K562 (cell line): ENCODE measurements around the gene OPRL1. TPM values are rescaled to one million over a fixed set of nuclear protein-coding genes. Genes with fewer than 3 reads are reported as not detected.
A peak's percentile ranks its signal among the peaks of the same experiment; 100 is the strongest.

ENCODE experiments used
- ARID3A ChIP-seq: IDR thresholded peaks from 2 replicates; pipeline ENCODE4 v1.6.1; 2012; ENCODE audit warnings: low read depth, low read length, improper control_type of control experiment, borderline replicate concordance
- ATF1 ChIP-seq, 2 experiments: fragments of 450-650 bp in 1 of 2; IDR thresholded peaks; 2 replicates each; pipeline ENCODE4 v1.6.1; 2016; ENCODE audit warnings: missing compliant biosample characterization in 1 of 2, missing genetic modification characterization in 1 of 2
- CTCF ChIP-seq, 3 experiments: IDR thresholded peaks in 2 of 3; conservative IDR thresholded peaks in 1 of 3; 2 replicates each; pipeline ENCODE4 v1.5.1; 2011 to 2012; ENCODE audit warnings: low read length in 3 of 3, mild to moderate bottlenecking in 3 of 3, control low read depth in 2 of 3, improper control_type of control experiment in 1 of 3, inconsistent platforms in 1 of 3, low read depth in 1 of 3, mixed read lengths in 1 of 3, moderate library complexity in 1 of 3; ENCODE audit not compliant: insufficient read depth in 2 of 3
- CTCFL ChIP-seq: IDR thresholded peaks from 2 replicates; pipeline ENCODE4 v1.6.1; 2011; ENCODE audit warnings: borderline replicate concordance, low read depth, mild to moderate bottlenecking, moderate library complexity, low read length; ENCODE audit not compliant: insufficient read depth, poor library complexity, severe bottlenecking
- CXXC5 ChIP-seq: fragments of 250-450 bp; sonication (Bioruptor Pico); IDR thresholded peaks from 2 replicates; pipeline ENCODE4 v1.8.0; 2022; ENCODE audit warnings: inconsistent platforms, mild to moderate bottlenecking, moderate library complexity
- ETV5 ChIP-seq: sonication (generic); formaldehyde crosslinking; IDR thresholded peaks from 2 replicates; pipeline ENCODE4 v1.4.0; 2020; ENCODE audit warnings: low read depth, mild to moderate bottlenecking, missing genetic modification reagents
- FOXM1 ChIP-seq, 2 experiments: fragments of 450-650 bp in 1 of 2; sonication (generic) in 1 of 2; formaldehyde crosslinking in 1 of 2; IDR thresholded peaks; 2 replicates each; pipeline versions ENCODE4 v1.6.1 to v1.9.0; 2017 to 2022; ENCODE audit warnings: low read depth in 2 of 2, mild to moderate bottlenecking in 2 of 2, missing genetic modification reagents in 1 of 2, moderate library complexity in 1 of 2
- HNRNPLL ChIP-seq: fragments of 200-400 bp; formaldehyde crosslinking; IDR thresholded peaks from 2 replicates; pipeline ENCODE4 v1.6.1; 2017; ENCODE audit warnings: low read length, low read depth, mild to moderate bottlenecking; ENCODE audit not compliant: poor library complexity, severe bottlenecking
- KLF13 ChIP-seq: fragments of 450-650 bp; IDR thresholded peaks from 2 replicates; pipeline ENCODE4 v1.6.1; 2016; ENCODE audit warnings: missing genetic modification characterization, low read depth, mild to moderate bottlenecking, missing compliant biosample characterization, moderate library complexity, borderline replicate concordance
- NFE2 ChIP-seq: IDR thresholded peaks from 2 replicates; pipeline ENCODE4 v1.6.1; 2014; ENCODE audit warnings: antibody characterized with exemption, low read depth
- PURB ChIP-seq: sonication (generic); formaldehyde crosslinking; IDR thresholded peaks from 2 replicates; pipeline ENCODE4 v1.9.0; 2021; ENCODE audit warnings: low read depth, mild to moderate bottlenecking, missing genetic modification reagents
- RCOR1 ChIP-seq, 2 experiments: IDR thresholded peaks; 2 replicates each; pipeline ENCODE4 v1.6.1; 2012; ENCODE audit warnings: low read depth in 2 of 2, low read length in 2 of 2, borderline replicate concordance in 1 of 2, improper control_type of control experiment in 1 of 2
- SP1 ChIP-seq: sonication (generic); formaldehyde crosslinking; IDR thresholded peaks from 2 replicates; pipeline ENCODE4 v1.8.1; 2022; ENCODE audit warnings: mild to moderate bottlenecking, missing genetic modification reagents
- SRF ChIP-seq, 2 experiments: fragments of 250-450, 450-650 bp in 1 of 2; sonication (Bioruptor Pico) in 1 of 2; sonication (generic) in 1 of 2; formaldehyde crosslinking; IDR thresholded peaks; 2 replicates each; pipeline versions ENCODE4 v1.5.0 to v1.5.1; 2020 to 2022; ENCODE audit warnings: mild to moderate bottlenecking in 1 of 2, missing genetic modification reagents in 1 of 2
- THRA ChIP-seq: fragments of 450-650 bp; IDR thresholded peaks from 2 replicates; pipeline ENCODE4 v1.6.1; 2017; ENCODE audit warnings: mild to moderate bottlenecking, moderate library complexity
- ZC3H4 ChIP-seq: sonication (generic); formaldehyde crosslinking; IDR thresholded peaks from 2 replicates; pipeline ENCODE4 v1.9.0; 2021; ENCODE audit warnings: missing genetic modification reagents, borderline replicate concordance
- ZNF133 ChIP-seq: fragments of 250-450 bp; sonication (Bioruptor Pico); IDR thresholded peaks from 2 replicates; pipeline ENCODE4 v1.4.0; 2020; ENCODE audit warnings: mild to moderate bottlenecking
- ZNF184 ChIP-seq: sonication (generic); formaldehyde crosslinking; IDR thresholded peaks from 2 replicates; pipeline ENCODE4 v1.5.0; 2020; ENCODE audit warnings: missing genetic modification reagents
- polyA plus RNA-seq, 8 experiments: library from polyadenylated mRNA; depleted of rRNA in 4 of 8; stranded (reverse) in 5 of 8; unstranded in 3 of 8; fragments of >200 nt; fragmentation: Nextera tagmentation in 2 of 8; fragmentation: Illumina TruSeq in 1 of 8; extraction: Ambion mirVana in 2 of 8; extraction: Trizol in 1 of 8; gene quantifications; 2 replicates each; pipeline versions ENCODE4 v1.2.1 to v1.2.3, GENCODE V29; 2011 to 2014; ENCODE audit warnings: inconsistent platforms in 1 of 8, missing spikeins in 1 of 8
- total RNA-seq, 7 experiments: library from RNA; depleted of rRNA in 6 of 7; stranded (reverse); fragments of >200 nt in 6 of 7; fragmentation: Illumina TruSeq in 2 of 7; extraction: Trizol in 2 of 7; gene quantifications; 2 replicates each; pipeline versions ENCODE4 v1.2.1 to v1.2.3, GENCODE V29; 2011 to 2021; ENCODE audit warnings: low replicate concordance in 1 of 7

The OPRL1 gene
- total and polyA plus RNA-seq, 9 of the 15 experiments (the other 6 are each of a cell fraction or from before 2014, with no cell fraction given) = 0.06 to 0.33 (median 0.11) TPM; not detected in 2

GRCh38 chr20:64050261-64051032 is 29.4 kb upstream of the OPRL1 start (continued):
- TF ChIP-seq THRA = no peak
- TF ChIP-seq ZNF133 (CRISPR knock-in tag) = no peak
- TF ChIP-seq SP1 (CRISPR knock-in tag) = 0 out of 2 replicates have a peak, but pooled peaks have one; percentile 31
- no peak for TF ChIP-seq NFE2
- peak; percentile 60 to 69 (median 69) for TF ChIP-seq CTCF (IDR thresholded peaks at IDR 0.05 in 2 of 3, conservative IDR thresholded peaks at IDR 0.05 in 1 of 3; ENCODE audit: insufficient read depth in 2 of 3, low read depth in 1 of 3, low read length in 3 of 3)
- no peak for TF ChIP-seq KLF13
- 0 out of 2 replicates have a peak, but pooled peaks have one; percentile 10 for TF ChIP-seq ZC3H4 (CRISPR knock-in tag)
- TF ChIP-seq CTCFL = no peak
- TF ChIP-seq SRF (CRISPR knock-in tag; IDR thresholded peaks at IDR 0.05) = peak in 1 of 2 experiments; percentile 45; a peak in 1 of 4 replicates
- peak; percentile 32 for TF ChIP-seq CXXC5 (CRISPR knock-in tag)
- no peak for TF ChIP-seq HNRNPLL
- TF ChIP-seq ARID3A = no peak
- 0 out of 2 replicates have a peak, but pooled peaks have one; percentile 42 for TF ChIP-seq ETV5 (CRISPR knock-in tag)
- TF ChIP-seq ATF1 (CRISPR knock-in tag; IDR thresholded peaks at IDR 0.05) = no peak
- TF ChIP-seq ATF1 (tag; IDR thresholded peaks at IDR 0.05) = 0 out of 2 replicates have a peak, but pooled peaks have one; percentile 18
- no peak for TF ChIP-seq PURB (CRISPR knock-in tag)
- no peak for TF ChIP-seq ZNF184
- 0 out of 4 replicates have a peak, but pooled peaks of 1 of the 2 experiments have one; percentile 17 for TF ChIP-seq RCOR1 (IDR thresholded peaks at IDR 0.05; ENCODE audit: borderline replicate concordance in 1 of 2, low read depth in 2 of 2, low read length in 2 of 2)
- TF ChIP-seq FOXM1 (IDR thresholded peaks at IDR 0.05; ENCODE audit: low read depth) = no peak
- TF ChIP-seq FOXM1 (CRISPR knock-in tag; IDR thresholded peaks at IDR 0.05; ENCODE audit: low read depth) = 0 out of 2 replicates have a peak, but pooled peaks have one; percentile 25
